ENCODE results near the gene BCAR3.

DNA sequence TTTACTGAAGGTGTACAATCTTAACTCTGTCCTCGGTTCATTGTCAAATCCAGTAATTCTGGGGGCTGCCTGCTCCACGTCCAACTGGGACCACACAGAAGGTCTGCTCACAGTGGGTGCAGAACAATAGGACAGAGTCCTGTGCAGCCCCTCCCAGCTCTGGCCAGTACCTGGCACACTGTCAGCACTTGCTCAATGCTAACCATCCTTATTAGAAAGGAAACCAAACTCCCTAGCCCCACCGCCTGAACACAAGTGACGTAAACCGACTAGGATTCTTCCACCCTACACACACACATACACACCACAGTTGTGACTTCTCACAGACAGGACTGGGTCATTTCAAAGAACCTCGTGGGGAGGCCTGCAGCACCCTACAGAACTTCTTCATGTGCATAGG lies 5.2 kb downstream of the BCAR3 start:
- no peak for TF ChIP-seq POLR2A (IDR thresholded peaks at IDR 0.05)
- TF ChIP-seq, protein P1, sequence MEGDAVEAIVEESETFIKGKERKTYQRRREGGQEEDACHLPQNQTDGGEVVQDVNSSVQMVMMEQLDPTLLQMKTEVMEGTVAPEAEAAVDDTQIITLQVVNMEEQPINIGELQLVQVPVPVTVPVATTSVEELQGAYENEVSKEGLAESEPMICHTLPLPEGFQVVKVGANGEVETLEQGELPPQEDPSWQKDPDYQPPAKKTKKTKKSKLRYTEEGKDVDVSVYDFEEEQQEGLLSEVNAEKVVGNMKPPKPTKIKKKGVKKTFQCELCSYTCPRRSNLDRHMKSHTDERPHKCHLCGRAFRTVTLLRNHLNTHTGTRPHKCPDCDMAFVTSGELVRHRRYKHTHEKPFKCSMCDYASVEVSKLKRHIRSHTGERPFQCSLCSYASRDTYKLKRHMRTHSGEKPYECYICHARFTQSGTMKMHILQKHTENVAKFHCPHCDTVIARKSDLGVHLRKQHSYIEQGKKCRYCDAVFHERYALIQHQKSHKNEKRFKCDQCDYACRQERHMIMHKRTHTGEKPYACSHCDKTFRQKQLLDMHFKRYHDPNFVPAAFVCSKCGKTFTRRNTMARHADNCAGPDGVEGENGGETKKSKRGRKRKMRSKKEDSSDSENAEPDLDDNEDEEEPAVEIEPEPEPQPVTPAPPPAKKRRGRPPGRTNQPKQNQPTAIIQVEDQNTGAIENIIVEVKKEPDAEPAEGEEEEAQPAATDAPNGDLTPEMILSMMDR (IDR thresholded peaks at IDR 0.05) = no peak
